Measurements from ENCODE around the gene MAD1L1. TPM values are rescaled to one million over a fixed set of nuclear protein-coding genes. Genes with fewer than 3 reads are reported as not detected.

The MAD1L1 gene
- total RNA-seq, 1 donor from 2014 or later: 32.3 TPM

- H3K79me2 ChIP-seq (ENCODE audit: insufficient read depth, low read length): no peaks in the 10 kb centered on the region
- DNase-seq (ENCODE audit: low read depth) (no peak), FAIRE-seq (no peak)
- H3K4me3 Mint-ChIP-seq (ENCODE audit: unreplicated experiment): no peak overlapping the region
- H3K27ac Mint-ChIP-seq (ENCODE audit: unreplicated experiment): no peak overlapping the region
- H3K9me3 Mint-ChIP-seq (ENCODE audit: unreplicated experiment): peaks cover 7% of the 10 kb centered on the region
- H3K27ac ChIP-seq (ENCODE audit: low read depth, low read length): no peak overlapping the region
- H3K4me2 ChIP-seq (ENCODE audit: low read length): no peak overlapping the region
- peaks cover 3% of the 10 kb centered on the region for H3K9me3 ChIP-seq (ENCODE audit: insufficient read depth, low read depth, low read length)
- H3K4me3 ChIP-seq (ENCODE audit: insufficient read depth, low read depth, low read length): no peak overlapping the region
- no peak overlapping the region for H2AFZ ChIP-seq (ENCODE audit: low read depth, low read length)
- H3K9ac ChIP-seq (ENCODE audit: low read length): no peak overlapping the region
- peaks cover 29% of the 10 kb centered on the region for H3K36me3 Mint-ChIP-seq (ENCODE audit: low read depth, unreplicated experiment)
- no peak for TF ChIP-seq EZH2 (IDR thresholded peaks at IDR 0.05; ENCODE audit: insufficient read depth, low read length)
- TF ChIP-seq CTCF (IDR thresholded peaks at IDR 0.05; ENCODE audit: insufficient read depth, low read depth, low read length): no peak
- no peaks in the 10 kb centered on the region for H3K36me3 ChIP-seq (ENCODE audit: insufficient read depth, low read length)
- H3K4me1 ChIP-seq (ENCODE audit: insufficient read depth, low read length): no peaks in the 10 kb centered on the region
- peaks cover 7% of the 10 kb centered on the region for H3K27me3 Mint-ChIP-seq (ENCODE audit: low read depth, unreplicated experiment)
- no peaks in the 10 kb centered on the region for H4K20me1 ChIP-seq (ENCODE audit: insufficient read depth, low read length)
- no peaks in the 10 kb centered on the region for H3K4me1 Mint-ChIP-seq (ENCODE audit: low read depth, unreplicated experiment)
- H3K27me3 ChIP-seq (ENCODE audit: insufficient read depth, low read length): no peaks in the 10 kb centered on the region
Observed at GRCh38 chr7:1975581-1975980, 257.2 kb downstream of the MAD1L1 start.

- Mint-ChIP-seq H3K4me1 (ENCODE audit: low read depth, unreplicated experiment) (no peaks in the 10 kb centered on the region), H3K36me3 (ENCODE audit: low read depth, unreplicated experiment) (peaks cover 29% of the 10 kb centered on the region), H3K27ac (ENCODE audit: unreplicated experiment) (no peak overlapping the region), H3K27me3 (ENCODE audit: low read depth, unreplicated experiment) (peaks cover 8% of the 10 kb centered on the region), H3K4me3 (ENCODE audit: unreplicated experiment) (no peak overlapping the region), H3K9me3 (ENCODE audit: unreplicated experiment) (peaks cover 7% of the 10 kb centered on the region)
- Histone ChIP-seq H3K4me1 (ENCODE audit: insufficient read depth, low read length) (no peaks in the 10 kb centered on the region), H3K4me3 (ENCODE audit: insufficient read depth, low read depth, low read length) (no peak overlapping the region), H4K20me1 (ENCODE audit: insufficient read depth, low read length) (no peaks in the 10 kb centered on the region), H3K79me2 (ENCODE audit: insufficient read depth, low read length) (no peaks in the 10 kb centered on the region), H2AFZ (ENCODE audit: low read depth, low read length) (no peak overlapping the region), H3K9me3 (ENCODE audit: insufficient read depth, low read depth, low read length) (peaks cover 3% of the 10 kb centered on the region), H3K9ac (ENCODE audit: low read length) (no peak overlapping the region), H3K27ac (ENCODE audit: low read depth, low read length) (no peak overlapping the region), H3K36me3 (ENCODE audit: insufficient read depth, low read length) (no peaks in the 10 kb centered on the region), H3K4me2 (ENCODE audit: low read length) (no peak overlapping the region), H3K27me3 (ENCODE audit: insufficient read depth, low read length) (no peaks in the 10 kb centered on the region)
- FAIRE-seq (no peak), DNase-seq (ENCODE audit: low read depth) (no peak)
- no peak for TF ChIP-seq CTCF (IDR thresholded peaks at IDR 0.05; ENCODE audit: insufficient read depth, low read depth, low read length)
- no peak for TF ChIP-seq EZH2 (IDR thresholded peaks at IDR 0.05; ENCODE audit: insufficient read depth, low read length)
Observed at GRCh38 chr7:1975179-1975578, 257.6 kb downstream of the MAD1L1 start.

- no peaks in the 10 kb centered on the region for H3K4me1 ChIP-seq (ENCODE audit: insufficient read depth, low read length)
- Mint-ChIP-seq H3K9me3 (ENCODE audit: unreplicated experiment) (peaks cover 7% of the 10 kb centered on the region), H3K27me3 (ENCODE audit: low read depth, unreplicated experiment) (peaks cover 9% of the 10 kb centered on the region), H3K27ac (ENCODE audit: unreplicated experiment) (no peak overlapping the region), H3K4me3 (ENCODE audit: unreplicated experiment) (no peak overlapping the region), H3K36me3 (ENCODE audit: low read depth, unreplicated experiment) (peaks cover 34% of the 10 kb centered on the region), H3K4me1 (ENCODE audit: low read depth, unreplicated experiment) (no peaks in the 10 kb centered on the region)
- peaks cover 3% of the 10 kb centered on the region for H3K9me3 ChIP-seq (ENCODE audit: insufficient read depth, low read depth, low read length)
- no peak overlapping the region for H3K4me2 ChIP-seq (ENCODE audit: low read length)
- no peak overlapping the region for H3K9ac ChIP-seq (ENCODE audit: low read length)
- no peaks in the 10 kb centered on the region for H3K36me3 ChIP-seq (ENCODE audit: insufficient read depth, low read length)
- no peaks in the 10 kb centered on the region for H3K27me3 ChIP-seq (ENCODE audit: insufficient read depth, low read length)
- no peak for DNase-seq (ENCODE audit: low read depth)
- no peak overlapping the region for H3K4me3 ChIP-seq (ENCODE audit: insufficient read depth, low read depth, low read length)
- no peak overlapping the region for H2AFZ ChIP-seq (ENCODE audit: low read depth, low read length)
- H3K27ac ChIP-seq (ENCODE audit: low read depth, low read length): no peak overlapping the region
- no peak for TF ChIP-seq CTCF (IDR thresholded peaks at IDR 0.05; ENCODE audit: insufficient read depth, low read depth, low read length)
- no peak for TF ChIP-seq EZH2 (IDR thresholded peaks at IDR 0.05; ENCODE audit: insufficient read depth, low read length)
- no peak for FAIRE-seq
- no peaks in the 10 kb centered on the region for H3K79me2 ChIP-seq (ENCODE audit: insufficient read depth, low read length)
- H4K20me1 ChIP-seq (ENCODE audit: insufficient read depth, low read length): no peaks in the 10 kb centered on the region
Observed at GRCh38 chr7:1974290-1975101, 258.2 kb downstream of the MAD1L1 start.
